Mucosa of descending colon (tissue), 3 donors: ENCODE measurements around the gene SHANK1. TPM values are rescaled to one million over a fixed set of nuclear protein-coding genes. Genes with fewer than 3 reads are reported as not detected.

Experiments used
- ATAC-seq: fragments of 200-7000 bp; cut with Tn5 transposase; one replicate; pipeline ENCODE4 v1.9.1; 2020; ENCODE audit warnings: mild to moderate bottlenecking, moderate library complexity
- DNase-seq, 3 donors: peaks; one replicate each; pipeline ENCODE4 v3.0.0-alpha.2; 2020
- H3K36me3 ChIP-seq: fragments of 200-600 bp; one replicate; pipeline ENCODE4 v1.8.0; 2021; ENCODE audit warnings: low read depth, mild to moderate bottlenecking
- H3K4me1 ChIP-seq: fragments of 200-600 bp; one replicate; pipeline ENCODE4 v1.8.0; 2021; ENCODE audit warnings: low read depth, mild to moderate bottlenecking
- H3K4me3 ChIP-seq: fragments of 200-600 bp; one replicate; pipeline ENCODE4 v1.8.0; 2021; ENCODE audit warnings: mild to moderate bottlenecking
- H3K9me3 ChIP-seq: fragments of 200-600 bp; one replicate; pipeline ENCODE4 v1.8.0; 2021; ENCODE audit warnings: mild to moderate bottlenecking
- CTCF ChIP-seq: fragments of 200-600 bp; IDR thresholded peaks from one replicate; pipeline ENCODE4 v1.8.0; 2022; ENCODE audit warnings: antibody characterized with exemption, mild to moderate bottlenecking
- intact Hi-C, 2 donors: fragments of 100-400 bp; cut with DNase I in 1 of 2; cut with micrococcal nuclease in 1 of 2; formaldehyde crosslinking; loops; one replicate each; pipeline versions ENCODE4 v1.11.0 to v1.11.1; 2022; cut with DNase I, micrococcal nuclease
- total RNA-seq, 3 donors: library from RNA; stranded (reverse); fragmentation: NEBNext Ultra II Directional in 2 of 3; extraction: Animal tissue kit (Norgen Biotek cat#: 25700) in 2 of 3; gene quantifications; one replicate each; pipeline versions ENCODE4 v1.2.1 to v1.2.4, GENCODE V29; 2021 to 2023
- donor health status: DM: no; HTN: no; CAD: no; lungs with moderate emphysema.
- donor health status: DM: no; HTN: no; CAD: no.
- donor health status: DM: no; HTN: yes; CAD: no.

The SHANK1 gene
- total RNA-seq, 3 donors from 2014 or later, result 0.55 to 1.1 TPM; not detected in 1

DNA sequence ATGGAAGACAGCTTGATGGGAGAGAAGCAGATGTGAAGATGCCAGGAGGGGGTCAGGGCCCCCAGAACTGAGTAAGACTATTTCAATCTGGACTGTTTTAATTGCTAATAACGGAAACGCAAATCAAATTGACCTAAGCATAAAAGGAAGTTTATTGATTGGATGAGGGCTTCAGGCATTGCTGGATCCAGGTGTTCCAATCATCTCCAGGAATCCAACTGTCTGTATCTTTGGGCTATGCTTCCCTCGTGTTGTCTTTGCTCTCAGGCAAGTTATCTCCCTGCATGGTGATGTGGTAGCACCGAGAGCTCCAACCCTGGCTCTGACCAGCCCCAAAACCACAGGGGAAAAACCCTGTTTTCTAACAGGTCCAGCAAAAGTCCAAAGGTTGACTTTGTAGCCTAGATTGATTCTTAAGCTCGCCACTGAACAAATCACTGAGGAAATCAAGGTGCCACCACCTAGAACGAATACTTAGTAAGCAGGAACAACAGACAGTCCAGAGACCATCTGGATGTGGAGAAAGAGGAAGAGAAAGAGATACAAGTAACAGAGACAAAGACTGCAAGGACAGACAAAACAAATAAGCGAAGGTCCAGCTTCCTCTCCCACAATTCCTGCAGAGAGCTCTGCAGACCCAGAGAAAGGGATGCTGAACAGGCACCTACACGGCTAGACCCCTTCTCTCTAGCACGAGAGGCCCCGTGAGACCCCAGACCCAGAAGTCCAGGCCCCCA, 71.6 kb downstream of the SHANK1 start:
- Histone ChIP-seq H3K4me3 (no peak overlapping the region), H3K9me3 (no peaks in the 10 kb centered on the region), H3K4me1 (no peaks in the 10 kb centered on the region), H3K36me3 (no peaks in the 10 kb centered on the region)
- no peak for TF ChIP-seq CTCF
- DNase-seq, result no peak
- intact Hi-C loops, result no loop called here
- ATAC-seq, result no peak

DNA sequence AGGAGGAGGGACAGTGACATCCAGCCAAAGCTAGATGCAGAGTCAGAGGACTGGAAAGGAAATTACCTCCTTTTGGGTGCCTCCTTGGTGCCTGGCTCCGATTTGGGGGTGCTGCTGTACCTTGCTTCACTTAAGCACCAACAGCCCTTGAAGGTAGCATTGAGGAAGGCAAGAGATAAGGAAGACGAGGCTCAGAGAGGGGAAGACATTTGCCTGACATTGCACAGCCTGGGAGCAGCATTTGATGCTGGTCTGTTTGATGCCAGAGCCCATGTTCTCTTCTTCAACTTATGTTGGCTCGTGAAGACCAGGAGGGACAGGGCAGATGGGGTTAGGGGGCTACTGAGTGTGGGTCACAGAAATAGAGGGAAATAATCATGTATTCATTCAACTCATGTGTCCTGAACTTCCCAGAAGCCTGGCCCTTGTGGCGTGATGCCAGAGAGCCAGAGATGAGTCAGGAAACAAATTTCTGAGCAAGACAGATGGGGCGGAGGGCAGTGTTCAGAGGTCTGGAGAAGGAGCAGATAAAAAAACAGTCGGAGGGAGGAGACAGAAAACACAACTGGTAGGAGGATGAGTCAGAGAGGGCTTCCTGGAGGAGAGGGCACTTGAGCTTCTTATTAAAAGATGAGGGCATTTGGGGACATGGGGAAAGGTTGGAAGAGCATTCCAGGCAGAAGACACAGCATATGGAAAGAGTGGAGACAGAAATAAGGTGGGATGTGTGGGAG, 73.4 kb downstream of the SHANK1 start:
- no peaks in the 10 kb centered on the region for H3K36me3 ChIP-seq
- no peak for TF ChIP-seq CTCF
- no peaks in the 10 kb centered on the region for H3K9me3 ChIP-seq
- DNase-seq (no peak), ATAC-seq (no peak)
- H3K4me1 ChIP-seq, result no peaks in the 10 kb centered on the region
- no peak overlapping the region for H3K4me3 ChIP-seq
- intact Hi-C loops, result no loop called here

- Histone ChIP-seq H3K9me3 (no peaks in the 10 kb centered on the region), H3K4me1 (no peaks in the 10 kb centered on the region), H3K36me3 (no peaks in the 10 kb centered on the region), H3K4me3 (no peak overlapping the region)
- intact Hi-C loops, result no loop called here
- no peak for DNase-seq
- TF ChIP-seq CTCF, result no peak
- no peak for ATAC-seq
Observed at GRCh38 chr19:50645107-50645506, 74.5 kb downstream of the SHANK1 start.

GRCh38 chr19:50644315-50644915, 75.2 kb downstream of the SHANK1 start:
- no peaks in the 10 kb centered on the region for H3K9me3 ChIP-seq
- H3K4me3 ChIP-seq, result no peak overlapping the region
- H3K36me3 ChIP-seq, result no peaks in the 10 kb centered on the region
- H3K4me1 ChIP-seq, result no peaks in the 10 kb centered on the region
- DNase-seq (no peak), ATAC-seq (no peak)
- TF ChIP-seq CTCF, result no peak
- intact Hi-C loops, result no loop called here

DNA sequence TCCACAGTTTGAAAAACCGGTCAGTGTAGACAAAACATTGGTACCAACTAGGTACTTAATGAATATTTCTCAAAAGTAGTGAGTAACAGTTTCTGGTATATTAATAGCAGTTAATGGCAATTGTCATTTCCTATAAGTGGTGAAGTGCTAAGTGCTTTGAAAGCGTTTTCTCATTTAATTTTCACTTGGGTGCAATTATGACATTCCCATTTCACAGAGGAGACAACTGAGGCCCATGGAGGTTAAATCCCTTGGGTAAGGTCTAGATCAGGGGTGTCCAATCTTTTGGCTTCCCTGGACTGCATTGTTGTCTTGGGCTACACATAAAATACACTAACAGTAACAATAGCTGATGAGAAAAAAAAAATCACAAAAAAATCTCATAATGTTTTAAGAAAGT, 79.2 kb downstream of the SHANK1 start:
- no peak overlapping the region for H3K4me3 ChIP-seq
- H3K4me1 ChIP-seq, result no peaks in the 10 kb centered on the region
- no peaks in the 10 kb centered on the region for H3K9me3 ChIP-seq
- intact Hi-C loops, result no loop called here
- DNase-seq (no peak), ATAC-seq (no peak)
- H3K36me3 ChIP-seq, result no peaks in the 10 kb centered on the region
- no peak for TF ChIP-seq CTCF
